ENCODE results near the gene OTUB2.
A peak's percentile ranks its signal among the peaks of the same experiment; 100 is the strongest.
"Not testable (repeated sequence)": the region's sequence is repeated elsewhere in the genome, so short reads cannot be mapped to it uniquely, and the experiment has no call there.

Gene OTUB2

GRCh38 chr14:94058128-94058673, 32.1 kb downstream of the OTUB2 start:
- DNase-seq: no peak

- no peak for DNase-seq
These were observed 32.6 kb downstream of the OTUB2 start for GRCh38 chr14:94058674-94059138.

- DNase-seq: no peak
These were observed 33.9 kb downstream of the OTUB2 start for GRCh38 chr14:94059998-94060397.

GRCh38 chr14:94062344-94062940, 36.3 kb downstream of the OTUB2 start:
- no peak for DNase-seq

- DNase-seq: no peak
These were observed 40.0 kb downstream of the OTUB2 start for GRCh38 chr14:94066089-94066676.

- DNase-seq: not testable (repeated sequence)
These were observed 45.9 kb downstream of the OTUB2 start for GRCh38 chr14:94072076-94072475.

GRCh38 chr14:94074534-94074933, 48.4 kb downstream of the OTUB2 start:
- no peak for DNase-seq

GRCh38 chr14:94075008-94075407, 48.9 kb downstream of the OTUB2 start:
- no peak for DNase-seq

- no peak for DNase-seq
These were observed 51.1 kb downstream of the OTUB2 start for GRCh38 chr14:94077111-94077821.

GRCh38 chr14:94077823-94078222, 51.7 kb downstream of the OTUB2 start:
- no peak for DNase-seq

GRCh38 chr14:94079891-94080620, 53.9 kb downstream of the OTUB2 start:
- no peak for DNase-seq

- DNase-seq: peak; percentile 87
These were observed 54.7 kb downstream of the OTUB2 start, which contains the start of the genes DDX24 and IFI27L1 for GRCh38 chr14:94080621-94081385. DDX24 (minus strand) TSS chr14:94081202; CDS start chr14:94079742, 1,460 bp downstream. IFI27L1 (plus strand) TSS chr14:94081310; CDS start chr14:94096938, 15,628 bp downstream.

- no peak for DNase-seq
These were observed 55.3 kb downstream of the OTUB2 start for GRCh38 chr14:94081386-94081820.

- DNase-seq: no peak
These were observed 61.8 kb downstream of the OTUB2 start for GRCh38 chr14:94087891-94088290.

GRCh38 chr14:94088516-94088915, 62.4 kb downstream of the OTUB2 start:
- DNase-seq: no peak

GRCh38 chr14:94089479-94089878, 63.3 kb downstream of the OTUB2 start:
- no peak for DNase-seq

GRCh38 chr14:94093418-94093817, 67.3 kb downstream of the OTUB2 start:
- no peak for DNase-seq

GRCh38 chr14:94097091-94097490, 71.0 kb downstream of the OTUB2 start:
- DNase-seq: no peak

Measured in NCI-H526 treated with DMSO at 0.1 percent for 48 hours (cell line).